HG03108 (cell line): ENCODE measurements around the gene P2RY4.
"Not testable (repeated sequence)": the region's sequence is repeated elsewhere in the genome, so short reads cannot be mapped to it uniquely, and the experiment has no call there.

Source experiments
- ATAC-seq: cut with Tn5 transposase; IDR thresholded peaks from one replicate; pipeline ENCODE4 v1.9.1; 2021; ENCODE audit warnings: moderate library complexity; ENCODE audit not compliant: unreplicated experiment

P2RY4 gene

DNA sequence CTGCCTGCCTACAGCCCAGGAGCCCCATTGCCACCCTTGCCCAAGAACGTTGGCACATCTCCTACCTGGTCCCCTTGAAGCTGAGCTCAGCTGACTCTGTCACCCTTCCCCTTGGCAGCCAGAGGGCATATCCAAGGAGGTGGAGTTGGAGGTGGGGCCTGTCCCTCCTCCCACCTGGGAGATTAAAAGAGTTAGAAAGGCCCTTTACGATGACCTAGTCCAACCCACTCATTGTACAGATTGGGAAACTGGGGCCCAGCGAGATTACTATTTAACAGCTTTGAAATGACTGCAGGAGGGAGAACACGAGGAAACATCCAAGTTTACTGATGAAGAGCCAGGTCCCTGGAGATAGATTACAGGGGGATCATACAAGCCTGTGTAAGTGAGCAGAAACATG is at the start of gene P2RY4:
Gene P2RY4, minus strand, starts transcription at position 101 of the 400 bp plus-strand sequence. CDS start 580 bp downstream, outside the sequence.
- no peak for ATAC-seq

DNA sequence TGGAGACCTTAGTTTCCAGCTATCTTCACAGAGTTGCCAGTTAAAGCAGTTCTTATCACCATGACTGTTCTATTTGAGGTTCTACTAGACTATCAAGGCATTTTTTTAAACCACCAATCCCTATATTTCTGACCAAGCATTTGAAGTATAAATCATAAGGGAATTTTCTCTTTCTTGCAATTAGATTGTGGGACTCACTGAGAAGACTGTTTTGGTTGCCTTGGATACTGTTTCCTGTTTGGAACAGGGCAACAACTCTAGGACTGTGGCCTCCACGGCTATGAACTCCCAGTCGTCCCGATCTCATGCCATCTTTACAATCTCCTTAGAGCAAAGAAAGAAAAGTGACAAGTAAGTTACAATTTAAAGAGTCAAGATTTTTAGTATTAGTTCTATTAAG is 41.7 kb upstream of the P2RY4 start:
- ATAC-seq = no peak

DNA sequence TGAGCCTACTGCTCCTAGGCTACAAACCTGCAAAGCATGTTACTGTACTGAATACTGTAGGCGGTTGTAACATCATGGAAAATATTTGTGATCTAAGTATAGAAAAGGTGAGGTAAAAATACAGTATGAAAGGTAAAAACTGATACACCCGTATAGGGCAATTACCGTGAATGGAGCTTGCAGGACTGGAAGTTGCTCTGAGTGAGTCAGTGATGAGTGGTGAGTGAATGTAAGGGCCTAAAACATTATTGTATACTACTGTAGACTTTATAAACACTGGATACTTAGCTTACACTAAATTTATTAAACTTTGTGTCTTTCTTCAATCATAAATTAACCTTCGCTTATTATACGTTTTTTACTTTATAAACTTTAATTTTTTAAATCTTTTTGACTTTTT is 33.6 kb upstream of the P2RY4 start:
- no peak for ATAC-seq

DNA sequence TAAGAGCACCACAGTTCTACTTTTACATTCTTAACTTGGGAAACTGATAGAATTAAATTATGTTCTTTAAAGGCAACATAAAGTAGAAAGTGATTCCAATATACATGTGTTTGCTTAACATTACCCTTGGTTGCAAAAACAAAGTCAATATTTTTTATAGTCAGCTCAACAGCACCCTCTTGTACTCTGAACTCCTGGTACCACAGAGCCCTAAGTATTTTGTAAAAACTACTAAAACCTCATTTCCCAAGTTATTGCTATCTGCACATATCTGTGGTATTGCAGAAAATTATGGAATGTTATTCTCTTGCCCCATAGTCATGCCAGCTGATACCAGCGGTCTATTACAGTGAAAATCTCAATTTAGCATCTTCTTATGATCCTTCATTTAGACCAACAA is 32.8 kb upstream of the P2RY4 start:
- ATAC-seq = no peak

DNA sequence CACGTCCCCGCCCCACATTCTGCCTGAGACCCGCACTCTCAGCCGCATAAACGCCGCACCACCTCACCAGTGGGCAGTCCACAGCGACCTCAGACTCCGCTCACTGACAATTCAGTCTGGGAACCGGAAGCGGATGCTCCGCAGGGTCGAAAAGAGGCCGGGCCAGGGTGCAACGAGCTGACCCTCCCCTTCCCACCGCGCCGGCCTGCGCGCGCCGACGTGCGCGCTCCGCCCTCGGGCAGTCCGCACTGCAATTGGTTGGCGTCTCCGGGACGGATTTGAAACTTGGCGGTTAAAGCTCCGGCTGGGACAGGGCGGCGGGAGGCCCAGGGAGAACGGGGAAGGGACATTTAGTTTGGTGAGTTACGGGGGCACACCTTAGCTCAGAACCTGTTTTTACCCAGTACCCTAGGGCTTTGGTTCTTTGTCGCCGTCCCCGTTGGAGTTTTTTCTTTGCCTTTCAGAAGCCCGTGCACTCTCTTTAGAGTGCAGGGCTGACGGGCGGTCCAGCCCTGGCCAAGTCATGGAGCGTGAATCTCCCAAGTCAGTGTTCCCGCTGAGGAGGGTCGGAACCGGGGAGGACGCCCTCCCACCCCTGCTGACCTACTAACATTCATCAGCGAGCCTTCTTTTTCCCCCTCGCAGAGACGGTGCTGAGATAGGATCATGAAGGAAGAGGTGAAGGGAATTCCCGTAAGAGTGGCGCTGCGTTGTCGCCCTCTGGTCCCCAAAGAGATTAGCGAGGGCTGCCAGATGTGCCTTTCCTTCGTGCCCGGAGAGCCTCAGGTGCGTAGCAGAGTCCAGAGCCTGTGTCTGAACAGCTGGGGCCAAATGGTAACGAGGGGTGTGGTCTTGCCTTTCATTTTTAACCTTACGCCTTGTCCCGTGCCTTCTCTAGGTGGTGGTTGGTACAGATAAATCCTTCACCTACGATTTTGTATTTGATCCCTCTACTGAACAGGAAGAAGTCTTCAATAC is 30.1 kb upstream of the P2RY4 start, which contains the start of the genes KIF4A and PDZD11:
Gene KIF4A, plus strand, starts transcription at position 312 of the 978 bp plus-strand sequence. Its CDS starts 355 bp downstream, at position 667.
Gene PDZD11, minus strand, starts transcription at position 135 of the 978 bp plus-strand sequence. CDS start 586 bp downstream, outside the sequence.
- ATAC-seq = peak; percentile 97

DNA sequence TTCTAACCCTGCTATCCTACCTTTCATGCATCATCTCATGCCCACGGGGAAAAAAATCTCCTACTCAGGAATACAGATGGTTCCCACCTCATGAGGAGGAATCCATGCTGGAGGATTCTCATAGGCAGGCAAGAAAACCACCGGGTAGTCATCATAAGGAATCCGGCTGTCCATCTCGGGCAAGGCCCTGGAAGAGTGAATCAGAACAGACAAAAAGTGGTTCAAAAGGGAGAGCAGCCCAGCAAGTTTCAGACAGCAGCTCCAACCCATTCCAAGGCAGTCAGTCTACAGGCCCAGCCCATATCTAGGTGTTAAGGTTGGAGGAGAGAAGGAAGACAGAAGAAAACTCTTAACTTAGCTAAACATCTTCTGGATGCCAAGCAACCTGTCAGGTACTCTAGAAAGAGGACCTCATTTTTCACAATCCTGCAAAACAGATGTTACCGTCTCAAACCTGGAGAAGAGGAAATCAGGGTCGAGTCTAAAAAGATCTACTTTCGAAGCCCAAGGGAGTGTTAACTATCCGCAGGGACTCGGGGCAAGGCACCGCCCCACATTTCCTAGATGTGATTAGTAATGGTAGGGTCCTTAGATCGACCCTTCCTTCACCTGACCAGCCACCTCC is 29.3 kb upstream of the P2RY4 start:
- no peak for ATAC-seq

DNA sequence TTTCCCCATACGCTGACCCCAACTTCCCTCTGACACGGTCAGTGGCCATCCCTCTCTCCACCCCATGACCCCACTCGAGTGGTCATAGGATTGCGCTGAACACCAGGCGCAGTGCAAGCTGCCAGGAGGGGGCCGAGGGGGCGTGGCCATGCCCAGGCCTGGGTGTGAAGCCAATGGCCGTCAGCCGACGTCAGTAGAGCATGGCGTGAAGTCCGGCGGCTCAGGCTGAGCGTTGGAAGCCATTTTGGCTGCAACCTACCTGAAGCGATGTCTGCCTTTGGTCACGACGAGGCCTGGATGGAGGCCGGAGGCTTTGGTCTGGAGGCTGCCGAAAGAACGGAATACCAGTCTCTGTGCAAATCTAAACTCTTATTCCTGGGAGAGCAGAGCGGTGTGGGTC is 21.9 kb upstream of the P2RY4 start, which contains the start of gene RAB41:
Gene RAB41, plus strand, starts transcription at position 222 of the 400 bp plus-strand sequence. Its CDS starts 46 bp downstream, at position 268.
- ATAC-seq = no peak

DNA sequence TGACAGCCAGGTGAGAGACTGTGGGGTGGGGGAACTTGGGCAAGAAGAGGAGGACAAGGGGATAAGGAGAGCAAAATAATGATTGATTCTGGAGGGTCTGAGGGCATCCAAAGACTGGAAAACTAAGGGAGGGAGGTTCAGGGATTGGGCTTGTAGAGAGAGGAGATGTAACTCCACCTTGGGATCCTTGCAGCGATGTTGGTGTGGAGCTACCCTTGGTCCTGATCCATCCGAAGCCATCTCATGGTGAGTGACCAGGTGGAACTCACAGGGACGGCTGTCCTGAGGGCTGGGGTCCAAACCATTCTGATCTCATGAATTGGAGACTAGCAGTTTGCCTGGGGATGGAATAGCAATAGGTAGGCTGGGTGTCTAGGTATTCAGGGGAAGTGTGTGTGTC is 20.6 kb upstream of the P2RY4 start:
- no peak for ATAC-seq

DNA sequence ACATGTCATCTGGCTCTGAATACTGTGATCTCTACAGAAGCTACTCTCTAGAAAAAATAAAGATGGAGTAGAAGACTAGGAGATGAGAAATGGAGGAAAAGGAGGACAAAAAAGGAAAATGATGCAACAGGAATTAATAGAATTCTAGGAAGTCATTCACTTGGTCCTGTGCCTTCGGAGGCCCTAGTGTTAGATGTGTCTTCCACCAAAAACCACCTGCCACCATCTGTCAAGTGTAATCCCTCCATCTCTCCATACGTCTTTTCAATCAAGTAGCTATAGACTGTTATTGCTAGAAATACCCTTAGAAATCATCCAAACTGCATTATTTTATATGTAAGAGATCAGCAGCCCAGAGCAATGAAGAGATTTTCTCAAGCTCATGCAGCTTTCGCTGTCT is 19.1 kb upstream of the P2RY4 start:
- no peak for ATAC-seq

DNA sequence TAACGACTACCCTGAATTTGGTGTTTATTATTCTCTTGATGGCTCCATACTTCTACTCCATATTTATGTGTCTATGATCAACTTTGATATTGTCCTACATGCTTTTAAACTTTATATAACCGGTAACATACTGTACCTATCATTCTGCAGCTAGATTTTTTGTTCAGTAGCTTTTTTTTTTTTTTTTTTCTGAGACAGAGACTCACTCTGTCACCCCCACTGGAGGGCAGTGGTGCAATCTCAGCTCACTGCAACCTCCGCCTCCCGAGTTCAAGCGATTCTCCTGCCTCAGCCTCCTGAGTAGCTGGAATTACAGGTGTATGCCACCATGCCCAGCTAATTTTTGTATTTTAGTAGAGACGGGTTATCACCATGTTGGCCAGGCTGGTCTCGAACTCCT is 14.0 kb upstream of the P2RY4 start:
- ATAC-seq = not testable (repeated sequence)

DNA sequence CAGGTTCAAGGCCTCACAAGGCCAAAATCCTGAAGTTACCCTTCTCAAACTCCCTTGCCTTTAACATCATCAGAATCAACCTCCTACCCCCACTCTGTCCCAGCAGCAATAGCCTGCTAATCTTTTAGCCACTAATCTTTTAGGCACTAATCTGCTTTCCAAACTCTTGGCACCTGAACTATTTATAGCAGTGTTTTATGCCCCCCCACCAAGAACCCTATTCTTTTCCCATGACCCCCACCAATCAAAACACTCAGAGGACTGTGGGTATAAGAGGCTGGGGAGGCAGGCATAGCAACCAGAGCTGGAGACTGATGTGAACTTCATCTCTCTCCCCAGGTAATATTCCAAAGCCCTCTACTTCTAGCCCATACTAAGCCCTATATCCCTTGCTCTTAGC is 8.0 kb upstream of the P2RY4 start, which contains the start of gene ARR3:
Gene ARR3, plus strand, starts transcription at position 301 of the 400 bp plus-strand sequence. CDS start 1,052 bp downstream, outside the sequence.
- no peak for ATAC-seq

DNA sequence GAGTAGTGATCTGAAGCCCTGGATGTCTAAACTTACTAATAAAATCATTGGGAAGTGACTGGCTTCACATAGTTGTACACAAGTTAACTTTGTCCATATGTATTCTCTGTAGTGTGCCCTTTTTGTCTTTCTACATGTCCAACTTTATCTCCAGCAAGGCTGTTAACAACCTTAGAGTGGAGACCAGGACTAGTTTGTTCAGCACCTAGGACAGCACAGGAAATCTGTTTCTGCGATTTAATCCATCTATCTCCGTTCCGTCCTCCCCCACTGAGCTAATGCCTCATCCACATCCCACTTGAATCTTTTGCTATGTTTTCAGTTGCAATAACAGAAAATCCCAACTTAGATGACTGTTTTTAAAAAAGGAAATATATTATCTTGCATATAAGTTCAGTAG is 4.8 kb upstream of the P2RY4 start:
- no peak for ATAC-seq

DNA sequence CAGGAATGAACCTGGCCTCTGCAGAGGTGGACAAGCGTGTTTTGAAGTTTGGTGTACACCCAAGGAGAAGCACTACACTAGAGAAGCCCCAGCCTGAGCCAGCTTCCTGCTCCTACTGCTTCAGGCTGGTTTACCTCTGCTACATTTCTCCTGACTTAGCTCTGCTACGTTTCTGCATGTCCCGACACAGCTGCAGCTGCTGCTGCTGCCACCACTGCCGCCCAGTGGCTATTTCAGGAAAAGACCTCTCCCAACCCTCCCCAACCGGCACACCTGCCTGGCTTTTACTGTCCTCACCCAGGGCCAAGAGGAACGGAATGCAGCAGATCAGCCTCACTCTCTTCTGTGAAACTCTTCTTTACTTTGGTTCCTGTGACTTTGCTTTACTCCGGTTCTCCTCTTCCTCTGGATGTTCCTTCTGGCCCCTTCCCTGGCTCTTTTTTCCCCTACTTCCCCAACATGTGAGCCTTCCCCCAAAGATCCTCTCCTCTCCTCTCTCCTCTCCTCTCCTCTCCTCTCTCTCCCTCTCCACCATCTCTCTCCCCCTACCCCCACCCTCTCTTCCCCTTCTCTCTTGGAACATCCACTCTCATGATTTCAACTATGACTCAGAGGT is 3.1 kb upstream of the P2RY4 start:
- ATAC-seq = no peak

DNA sequence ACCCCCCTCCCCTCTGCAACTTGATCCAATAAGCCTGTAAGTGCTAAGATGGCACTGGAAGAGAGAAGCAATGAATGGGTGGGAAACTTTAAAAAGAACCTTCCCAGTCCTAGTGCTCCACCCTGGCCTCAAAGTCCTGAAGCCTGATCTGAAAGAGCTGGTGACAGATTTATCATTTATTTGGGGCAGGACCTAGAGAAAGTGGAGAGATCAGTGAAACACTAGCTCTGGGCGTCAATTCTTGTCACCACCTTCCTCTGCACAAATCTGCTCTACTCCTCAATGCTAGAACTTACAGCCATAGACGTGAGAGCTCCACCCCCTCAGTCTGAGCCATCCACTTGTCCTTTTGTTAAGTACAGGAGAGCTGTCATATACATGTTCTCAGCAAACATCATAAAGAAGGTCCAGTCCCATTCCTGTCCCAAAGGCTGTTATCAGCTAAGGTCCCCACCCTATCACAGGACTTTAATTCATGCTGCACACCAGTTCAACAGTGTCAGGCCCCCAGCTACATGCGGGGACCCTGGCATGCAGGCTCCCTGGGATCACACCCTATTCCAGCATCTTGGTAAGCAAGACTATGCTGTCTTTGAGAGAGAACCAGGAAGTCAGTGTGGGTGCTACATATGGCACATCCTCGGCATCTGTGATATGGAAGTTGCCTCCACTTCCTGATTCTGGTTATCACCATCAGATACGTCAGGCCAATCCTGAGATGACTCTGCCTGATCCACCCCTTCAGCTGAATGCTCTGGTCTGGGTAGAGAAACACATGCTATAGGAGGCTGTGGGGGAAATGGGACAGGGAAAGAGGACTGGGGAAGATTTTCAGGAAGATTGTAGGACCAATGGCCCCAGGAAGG is 2.3 kb downstream of the P2RY4 start:
- no peak for ATAC-seq

DNA sequence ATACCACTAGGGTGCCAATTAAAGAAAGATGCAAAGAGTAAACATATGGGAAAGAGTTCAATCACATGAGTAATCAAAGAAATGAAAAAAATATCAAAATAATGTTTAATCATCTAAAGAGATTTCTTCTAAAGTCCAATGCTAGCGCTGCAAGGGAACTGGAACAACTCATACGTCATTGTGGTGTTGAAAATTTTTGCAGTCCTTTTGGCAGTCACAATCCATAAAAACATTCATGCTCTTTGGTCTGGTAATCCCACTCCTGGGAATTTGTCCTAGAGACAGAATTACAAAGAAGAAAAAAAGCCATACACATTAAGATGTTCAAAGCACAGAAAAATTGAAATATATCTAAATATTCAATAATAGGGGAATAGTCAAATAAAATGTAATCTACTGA is 4.6 kb downstream of the P2RY4 start:
- ATAC-seq = no peak

DNA sequence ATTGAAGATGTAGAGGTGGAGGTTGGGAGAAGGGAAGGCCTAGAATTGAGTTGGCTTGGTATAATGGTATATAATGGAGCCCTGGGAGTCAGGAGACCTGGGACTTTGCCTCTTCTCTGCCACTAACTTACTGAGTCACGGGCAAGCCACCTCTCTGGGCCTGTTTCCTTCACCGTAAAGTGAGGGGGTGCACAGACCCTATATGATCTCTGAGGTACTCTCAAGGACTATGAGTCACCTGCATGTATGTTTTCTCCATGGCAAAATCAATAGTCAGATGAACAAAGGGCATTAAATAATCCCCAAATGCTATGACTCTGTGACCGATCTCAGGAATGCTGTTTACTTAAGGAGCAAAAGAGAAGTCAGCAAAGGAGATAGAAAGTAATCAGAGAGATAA is 5.1 kb downstream of the P2RY4 start:
- ATAC-seq = no peak

DNA sequence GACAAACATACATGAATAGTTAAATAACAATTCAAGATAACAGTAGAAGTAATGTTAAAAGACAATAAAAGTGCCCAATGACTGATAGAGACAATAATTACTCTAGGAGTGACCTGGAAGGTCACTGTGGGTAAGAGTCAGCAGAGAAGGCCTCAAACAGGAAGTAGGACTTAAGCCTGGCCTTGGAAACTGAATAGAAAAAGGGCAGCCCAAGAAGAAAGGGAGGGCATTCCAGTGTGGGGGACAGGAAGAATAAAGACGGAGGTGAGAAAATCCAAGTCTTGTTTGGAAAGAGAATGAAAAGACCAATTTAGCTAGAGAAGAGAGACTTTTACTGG is 6.0 kb downstream of the P2RY4 start:
- no peak for ATAC-seq

DNA sequence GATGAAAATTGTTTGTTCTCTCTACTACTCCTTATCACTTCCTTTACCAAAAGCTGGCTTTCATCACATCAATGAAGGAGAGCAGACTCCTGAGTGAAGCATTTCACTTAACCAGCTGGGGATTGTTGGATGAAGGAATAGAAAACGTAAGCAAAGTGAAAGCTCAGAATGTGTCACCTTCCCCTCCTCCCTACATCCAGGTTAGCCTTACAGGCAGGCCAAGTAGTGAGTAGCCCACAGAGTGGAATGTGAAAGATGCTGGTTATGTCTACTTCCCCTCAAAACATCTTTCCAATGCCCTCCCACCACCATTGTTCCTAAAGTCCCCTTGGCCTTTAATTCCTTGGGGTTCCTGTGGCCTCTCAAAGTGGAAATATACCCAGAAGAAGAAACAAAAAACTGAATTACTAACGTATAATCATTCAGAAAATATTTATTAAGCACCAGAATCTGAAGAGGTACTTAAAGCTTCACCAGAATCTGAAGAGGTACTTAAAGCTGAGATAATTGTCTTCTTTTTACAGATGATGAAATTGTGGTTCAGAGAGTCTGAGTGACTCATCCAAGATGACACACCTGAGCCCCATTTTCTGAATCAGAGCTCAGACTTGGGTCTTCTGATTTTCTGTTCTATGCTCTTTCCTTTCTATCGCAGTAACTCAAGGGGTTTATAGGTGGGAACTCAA is 6.5 kb downstream of the P2RY4 start:
- ATAC-seq = no peak

DNA sequence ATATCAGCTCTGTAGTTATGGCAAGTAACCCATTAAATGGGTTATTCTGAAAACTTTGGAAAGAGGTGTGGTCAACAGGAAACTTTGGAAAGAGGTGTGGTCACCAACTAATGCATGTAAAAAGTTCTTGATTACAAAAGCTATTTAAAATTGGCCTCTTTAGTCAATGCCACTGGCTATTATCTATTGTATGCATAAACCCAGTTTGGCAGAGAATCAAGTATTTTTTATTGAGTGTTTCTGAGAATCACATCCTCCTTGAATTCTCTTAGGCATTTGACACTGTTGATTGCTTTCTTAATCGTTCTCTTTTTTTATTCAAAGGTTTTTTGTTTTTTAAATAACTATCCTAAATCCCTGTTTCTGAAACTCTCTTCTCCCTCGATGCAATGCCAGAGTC is 7.5 kb downstream of the P2RY4 start:
- no peak for ATAC-seq

DNA sequence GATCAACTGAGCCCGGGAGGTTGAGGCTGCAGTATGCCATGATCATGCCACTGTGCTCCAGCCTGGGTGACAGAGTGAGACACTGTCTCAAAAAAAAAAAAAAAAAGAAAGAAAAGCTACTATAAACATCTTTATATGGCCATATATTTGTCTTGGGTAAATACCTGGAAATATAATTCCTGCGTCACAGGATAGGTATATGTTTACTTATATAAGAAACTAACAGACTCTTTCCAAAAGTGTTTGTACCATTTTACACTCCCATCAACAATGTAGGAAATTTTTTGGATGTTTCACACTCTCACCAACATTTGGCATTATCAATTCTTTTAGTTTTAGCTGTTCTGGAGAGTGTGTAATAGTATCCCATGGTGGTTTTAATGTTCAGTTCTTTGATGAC is 12.8 kb downstream of the P2RY4 start:
- ATAC-seq = no peak
